Memory B cell (primary cell): ENCODE data around the gene LBP.
"Not testable (repeated sequence)": the region's sequence is repeated elsewhere in the genome, so short reads cannot be mapped to it uniquely, and the experiment has no call there.

ENCODE experiments used
- ATAC-seq: fragments of 150-1000 bp; cut with Tn5 transposase; 2 replicates; pipeline ENCODE4 v1.10.0; 2021; ENCODE audit warnings: low read depth, mild to moderate bottlenecking, moderate library complexity
- DNase-seq, 2 donors: peaks; one replicate each; pipeline ENCODE4 v3.0.0; 2022; ENCODE audit warnings: low spot score in 2 of 2
- H3K27ac Mint-ChIP-seq: one replicate; pipeline ENCODE4 v1.8.0; 2022; ENCODE audit warnings: mild to moderate bottlenecking, moderate library complexity, mixed read lengths
- H3K27me3 Mint-ChIP-seq: one replicate; pipeline ENCODE4 v1.8.0; 2022; ENCODE audit warnings: mixed read lengths
- H3K36me3 Mint-ChIP-seq: one replicate; pipeline ENCODE4 v1.8.0; 2022; ENCODE audit warnings: mild to moderate bottlenecking, mixed read lengths
- H3K4me1 Mint-ChIP-seq: one replicate; pipeline ENCODE4 v1.8.0; 2022; ENCODE audit warnings: mixed read lengths
- H3K4me3 Mint-ChIP-seq: one replicate; pipeline ENCODE4 v1.8.0; 2022; ENCODE audit warnings: mild to moderate bottlenecking, moderate library complexity, mixed read lengths
- H3K9me3 Mint-ChIP-seq: one replicate; pipeline ENCODE4 v1.8.0; 2022; ENCODE audit warnings: mixed read lengths

Gene LBP

DNA sequence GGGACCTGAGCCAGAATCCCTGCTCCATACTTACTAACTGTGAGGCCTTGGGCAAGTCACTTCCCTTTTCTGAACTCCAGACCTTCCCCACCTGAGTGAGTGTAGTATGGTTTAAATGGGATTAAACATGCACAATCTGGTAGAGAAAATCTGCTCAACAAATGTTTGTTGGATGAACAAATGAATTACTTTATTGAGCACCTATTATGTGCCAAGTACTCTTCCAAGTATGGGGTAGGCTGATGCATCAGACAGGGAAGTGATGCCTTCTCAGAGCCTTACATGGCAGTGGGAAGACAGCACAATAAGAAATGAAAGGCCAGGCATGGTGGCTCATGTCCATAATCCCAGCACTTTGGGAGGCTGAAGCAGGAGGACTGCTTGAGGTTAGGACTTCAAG, 15.0 kb upstream of the LBP start:
- no peaks in the 10 kb centered on the region for H3K4me1 Mint-ChIP-seq
- H3K36me3 Mint-ChIP-seq, result no peaks in the 10 kb centered on the region
- peaks cover 12% of the 10 kb centered on the region for H3K27me3 Mint-ChIP-seq
- H3K27ac Mint-ChIP-seq, result no peak overlapping the region
- H3K4me3 Mint-ChIP-seq, result no peak overlapping the region
- ATAC-seq (no peak), DNase-seq (no peak)
- peaks cover 2% of the 10 kb centered on the region for H3K9me3 Mint-ChIP-seq

DNA sequence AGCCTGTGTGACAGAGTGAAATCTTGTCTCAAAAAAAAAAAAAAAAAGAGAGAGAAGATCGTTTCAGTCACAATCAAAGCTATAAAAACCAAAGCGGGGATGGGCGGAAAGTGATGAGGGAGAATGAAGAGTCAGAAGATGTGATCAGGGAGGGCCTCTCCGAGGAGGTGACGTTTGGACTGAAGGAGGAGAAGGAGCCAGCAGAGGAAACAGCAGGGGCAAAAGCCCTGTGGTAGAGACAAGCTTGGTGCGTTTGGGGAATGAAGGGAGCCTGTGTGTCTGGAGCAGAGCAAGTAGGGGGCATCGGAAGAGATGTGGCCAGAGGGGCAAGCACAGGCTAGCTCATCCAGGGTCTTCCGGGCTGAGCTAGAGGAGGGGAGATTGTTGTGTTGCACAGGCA, 14.5 kb upstream of the LBP start:
- Mint-ChIP-seq H3K4me1 (no peaks in the 10 kb centered on the region), H3K36me3 (no peaks in the 10 kb centered on the region), H3K27me3 (peaks cover 15% of the 10 kb centered on the region), H3K9me3 (peaks cover 2% of the 10 kb centered on the region), H3K27ac (no peak overlapping the region), H3K4me3 (no peak overlapping the region)
- DNase-seq (no peak), ATAC-seq (no peak)

DNA sequence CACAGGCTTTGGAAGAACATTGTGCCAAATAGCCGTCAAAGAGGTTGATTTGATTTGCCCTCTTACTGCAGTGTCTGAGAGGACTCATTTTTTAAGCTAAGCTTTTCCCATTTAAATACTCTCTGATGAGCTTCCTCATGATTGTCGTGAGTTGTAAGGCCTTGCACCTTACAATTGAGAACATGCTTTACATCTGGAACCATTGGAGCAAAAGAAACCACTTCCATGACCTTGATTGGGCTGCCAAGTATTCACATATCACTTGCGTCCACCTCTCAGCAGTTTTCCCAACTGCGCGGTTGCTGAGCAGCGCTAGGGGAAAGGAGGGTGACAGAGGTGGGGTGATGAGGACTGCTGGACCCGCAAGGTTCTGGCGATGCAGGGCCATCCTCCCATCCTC, 12.3 kb upstream of the LBP start:
- H3K36me3 Mint-ChIP-seq, result no peaks in the 10 kb centered on the region
- peaks cover 14% of the 10 kb centered on the region for H3K27me3 Mint-ChIP-seq
- no peak overlapping the region for H3K4me3 Mint-ChIP-seq
- H3K9me3 Mint-ChIP-seq, result peaks cover 5% of the 10 kb centered on the region
- H3K4me1 Mint-ChIP-seq, result no peaks in the 10 kb centered on the region
- no peak overlapping the region for H3K27ac Mint-ChIP-seq
- no peak for DNase-seq
- ATAC-seq, result no peak

DNA sequence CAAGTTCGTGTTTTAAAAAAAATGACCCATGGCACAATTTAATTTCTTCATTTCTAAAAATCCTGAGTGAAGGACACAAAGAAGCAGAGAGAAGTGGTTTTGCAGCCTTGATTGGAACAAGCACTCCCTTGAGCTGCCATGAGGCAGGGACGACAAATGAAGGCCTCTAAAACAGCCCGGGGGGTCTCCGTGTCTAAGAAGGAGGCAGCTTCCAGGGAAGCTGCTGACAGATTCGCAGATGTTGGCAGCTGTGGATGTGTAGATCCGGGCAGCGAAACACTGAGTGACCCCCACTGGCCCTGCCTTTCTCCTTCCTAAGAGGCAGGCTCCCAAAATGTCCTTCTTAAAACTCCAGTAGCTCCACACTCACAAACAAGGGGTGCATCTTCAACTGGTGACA, 9.6 kb upstream of the LBP start:
- Mint-ChIP-seq H3K4me1 (no peaks in the 10 kb centered on the region), H3K27me3 (peaks cover 11% of the 10 kb centered on the region), H3K4me3 (no peak overlapping the region), H3K27ac (no peak overlapping the region), H3K36me3 (no peaks in the 10 kb centered on the region), H3K9me3 (peaks cover 5% of the 10 kb centered on the region)
- DNase-seq (no peak), ATAC-seq (no peak)

DNA sequence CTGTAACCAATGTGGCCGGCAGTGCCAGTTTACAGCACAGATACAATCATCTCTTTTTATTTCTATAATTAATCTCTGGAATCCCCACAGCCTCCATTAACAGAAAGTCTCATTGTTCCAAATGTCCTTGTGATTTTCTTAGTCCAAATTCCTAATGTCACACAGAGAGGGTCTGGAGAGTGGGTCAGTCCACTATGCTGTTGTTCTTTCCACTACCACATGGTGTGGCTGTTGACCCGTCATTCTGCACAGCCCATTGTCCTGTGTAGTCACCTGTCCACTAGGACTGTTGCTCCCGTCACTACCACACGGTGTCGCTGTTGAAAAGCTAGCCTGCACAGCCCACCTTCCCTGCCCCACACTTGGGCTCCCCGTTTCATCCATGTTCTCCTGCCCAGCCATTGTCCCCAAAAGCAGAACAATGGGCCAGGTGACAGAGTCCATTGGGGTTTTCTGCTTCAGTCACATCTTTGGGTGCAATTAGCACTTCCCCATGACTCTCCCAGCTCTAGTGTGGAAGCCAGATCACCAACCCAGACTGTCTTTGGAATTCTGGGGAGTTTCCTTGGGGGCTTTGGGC, 8.6 kb upstream of the LBP start:
- no peaks in the 10 kb centered on the region for H3K36me3 Mint-ChIP-seq
- no peak for DNase-seq
- peaks cover 5% of the 10 kb centered on the region for H3K9me3 Mint-ChIP-seq
- no peak for ATAC-seq
- no peak overlapping the region for H3K27ac Mint-ChIP-seq
- H3K27me3 Mint-ChIP-seq, result peaks cover 9% of the 10 kb centered on the region
- H3K4me3 Mint-ChIP-seq, result no peak overlapping the region
- no peaks in the 10 kb centered on the region for H3K4me1 Mint-ChIP-seq

DNA sequence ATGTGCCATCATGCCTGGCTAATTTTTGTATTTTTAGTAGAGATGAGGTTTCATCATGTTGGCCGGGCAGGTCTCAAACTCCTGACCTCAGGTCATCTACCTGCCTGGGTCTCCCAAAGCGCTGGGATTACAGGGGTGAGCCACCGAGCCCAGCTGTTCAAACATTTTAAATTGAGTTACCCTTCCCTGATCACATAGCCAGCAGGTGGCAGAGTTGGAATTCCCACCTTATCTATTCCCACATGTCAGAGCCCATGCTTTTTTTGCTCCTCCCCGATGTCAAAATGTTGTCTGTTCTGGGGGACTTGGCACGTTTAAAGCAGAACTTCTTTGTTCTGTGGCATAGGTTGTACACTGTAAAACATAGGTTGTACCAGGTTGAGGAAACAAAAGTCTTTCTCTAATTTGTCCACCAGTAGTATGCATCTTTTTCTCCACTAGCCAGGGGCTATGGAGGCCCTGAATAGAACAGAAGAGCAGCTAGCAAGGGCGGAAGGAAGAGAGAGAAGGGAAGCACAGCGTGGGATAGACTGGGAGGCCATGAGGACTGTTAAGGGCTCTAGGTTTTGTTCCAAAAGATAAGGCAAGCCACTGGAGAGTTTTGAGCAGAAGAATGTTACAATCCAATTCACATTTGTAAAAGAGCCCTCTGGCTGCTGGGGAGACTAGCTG, 7.3 kb upstream of the LBP start:
- H3K9me3 Mint-ChIP-seq, result peaks cover 5% of the 10 kb centered on the region
- no peak overlapping the region for H3K4me3 Mint-ChIP-seq
- no peaks in the 10 kb centered on the region for H3K36me3 Mint-ChIP-seq
- peaks cover 9% of the 10 kb centered on the region for H3K27me3 Mint-ChIP-seq
- ATAC-seq (no peak), DNase-seq (no peak)
- H3K4me1 Mint-ChIP-seq, result no peaks in the 10 kb centered on the region
- H3K27ac Mint-ChIP-seq, result no peak overlapping the region

DNA sequence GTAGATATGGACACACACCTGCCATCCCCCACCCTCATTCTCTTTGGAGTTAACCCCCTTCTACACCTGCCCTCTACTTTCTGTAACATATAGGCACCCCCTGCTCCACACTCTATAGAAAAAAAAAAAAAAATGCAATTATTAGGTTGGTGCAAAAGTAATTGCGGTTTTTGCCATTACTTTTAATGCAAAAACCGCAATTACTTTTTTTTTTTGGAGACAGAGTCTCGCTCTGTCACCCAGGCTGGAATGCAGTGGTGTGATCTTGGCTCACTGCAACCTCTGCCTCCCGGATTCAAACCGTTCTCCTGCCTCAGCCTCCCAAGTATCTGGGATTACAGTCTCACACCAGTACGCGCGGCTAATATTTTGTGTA, 6.8 kb upstream of the LBP start:
- not testable (repeated sequence) for ATAC-seq, H3K27ac Mint-ChIP-seq, H3K4me1 Mint-ChIP-seq, H3K4me3 Mint-ChIP-seq, H3K36me3 Mint-ChIP-seq, DNase-seq, H3K9me3 Mint-ChIP-seq, H3K27me3 Mint-ChIP-seq

DNA sequence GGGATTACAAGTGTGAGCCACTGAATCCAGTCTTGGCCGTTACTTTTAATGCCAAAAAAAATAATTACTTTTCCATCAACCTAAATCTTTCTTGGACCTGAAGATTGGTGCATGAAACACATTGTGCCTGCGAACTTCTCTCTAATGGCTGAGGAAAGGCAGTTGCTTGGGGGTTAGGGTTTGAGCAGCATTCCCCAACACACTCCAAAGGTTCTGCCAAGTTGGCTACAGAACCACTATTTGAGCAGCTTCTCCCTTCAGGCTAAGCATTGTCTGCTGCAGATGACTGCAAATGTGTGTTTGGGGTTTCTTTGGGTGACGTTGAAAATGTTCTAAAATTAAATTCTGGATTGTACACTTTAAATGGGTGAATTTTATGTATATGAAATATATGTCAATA, 6.3 kb upstream of the LBP start:
- Mint-ChIP-seq H3K27me3 (peaks cover 8% of the 10 kb centered on the region), H3K36me3 (no peaks in the 10 kb centered on the region), H3K4me3 (no peak overlapping the region), H3K4me1 (no peaks in the 10 kb centered on the region), H3K9me3 (peaks cover 5% of the 10 kb centered on the region), H3K27ac (no peak overlapping the region)
- ATAC-seq (no peak), DNase-seq (no peak)

DNA sequence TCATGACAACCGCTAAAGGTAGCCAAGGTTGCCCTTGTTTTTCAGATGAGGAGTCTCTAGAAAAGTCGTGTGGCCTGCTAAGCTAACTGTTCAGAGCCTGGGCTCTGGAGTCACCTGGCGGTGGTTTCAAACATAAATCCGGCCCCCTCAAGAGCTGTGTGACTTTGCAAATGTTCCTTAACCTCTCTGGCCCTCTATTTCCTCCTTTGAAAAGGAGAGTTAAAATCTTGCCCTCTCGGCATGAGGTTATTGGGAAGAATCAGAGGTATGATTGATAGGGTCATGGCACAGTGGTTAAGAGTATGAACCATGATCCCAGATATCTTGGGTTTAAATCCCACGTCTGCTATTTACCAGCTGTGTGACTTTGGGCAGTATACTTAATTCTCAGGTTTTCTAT, 5.6 kb upstream of the LBP start:
- H3K36me3 Mint-ChIP-seq, result no peaks in the 10 kb centered on the region
- no peak overlapping the region for H3K4me3 Mint-ChIP-seq
- peaks cover 5% of the 10 kb centered on the region for H3K9me3 Mint-ChIP-seq
- no peak for ATAC-seq
- H3K4me1 Mint-ChIP-seq, result no peaks in the 10 kb centered on the region
- peaks cover 9% of the 10 kb centered on the region for H3K27me3 Mint-ChIP-seq
- no peak for DNase-seq
- H3K27ac Mint-ChIP-seq, result no peak overlapping the region

DNA sequence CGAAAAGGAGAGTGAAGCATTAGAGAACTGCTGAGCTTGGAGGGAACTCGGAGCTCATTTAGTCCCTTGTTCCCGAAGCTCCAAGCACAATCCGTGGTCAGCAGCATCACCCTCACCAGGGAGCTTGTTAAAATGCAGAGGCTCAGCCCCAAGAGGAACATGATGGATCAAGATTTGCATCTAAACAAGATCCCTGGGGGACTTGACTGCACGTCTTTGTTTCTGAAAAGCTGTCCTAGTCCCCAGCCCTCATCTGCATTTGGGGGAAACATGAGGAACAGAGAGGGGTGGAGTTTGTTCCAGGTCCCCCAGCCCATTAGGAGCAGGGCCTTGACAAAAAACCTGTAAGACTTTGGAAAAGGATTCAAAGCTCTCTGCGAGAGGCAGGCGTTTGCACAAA, 4.1 kb upstream of the LBP start:
- H3K36me3 Mint-ChIP-seq, result no peaks in the 10 kb centered on the region
- ATAC-seq, result no peak
- peaks cover 9% of the 10 kb centered on the region for H3K27me3 Mint-ChIP-seq
- H3K4me3 Mint-ChIP-seq, result no peak overlapping the region
- peaks cover 5% of the 10 kb centered on the region for H3K9me3 Mint-ChIP-seq
- no peaks in the 10 kb centered on the region for H3K4me1 Mint-ChIP-seq
- H3K27ac Mint-ChIP-seq, result no peak overlapping the region
- DNase-seq, result no peak

DNA sequence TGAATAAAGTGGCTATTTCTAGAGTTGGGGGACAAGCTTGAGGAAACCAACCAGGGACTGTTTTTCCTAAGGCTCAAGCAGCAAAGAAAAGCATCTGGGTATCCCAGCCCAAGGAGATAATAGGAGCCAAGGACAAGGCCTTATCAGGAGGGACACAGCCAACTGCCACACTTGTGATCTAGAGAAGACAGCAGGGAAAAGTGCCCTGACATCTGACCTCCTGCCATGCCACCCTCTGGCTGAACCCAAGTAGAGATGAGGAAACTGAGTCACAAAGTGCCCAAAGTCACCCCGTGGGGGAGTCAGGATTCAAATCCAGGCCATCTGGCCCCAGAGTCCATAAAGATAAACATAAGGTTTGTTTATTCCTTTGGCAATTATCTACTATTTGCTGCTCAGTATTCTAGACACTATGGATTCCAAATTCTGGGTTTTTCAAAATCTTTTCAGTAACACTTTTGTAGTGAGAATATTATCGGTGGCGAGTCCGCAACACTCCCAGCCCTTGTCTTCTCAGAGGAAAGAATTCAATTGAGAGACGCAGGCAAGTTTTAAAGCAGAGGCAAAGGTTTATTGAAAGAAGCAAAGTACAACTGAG, 3.5 kb upstream of the LBP start:
- Mint-ChIP-seq H3K4me1 (no peaks in the 10 kb centered on the region), H3K36me3 (no peaks in the 10 kb centered on the region), H3K4me3 (no peak overlapping the region), H3K27ac (no peak overlapping the region), H3K27me3 (peaks cover 9% of the 10 kb centered on the region), H3K9me3 (peaks cover 4% of the 10 kb centered on the region)
- DNase-seq, result no peak
- no peak for ATAC-seq

DNA sequence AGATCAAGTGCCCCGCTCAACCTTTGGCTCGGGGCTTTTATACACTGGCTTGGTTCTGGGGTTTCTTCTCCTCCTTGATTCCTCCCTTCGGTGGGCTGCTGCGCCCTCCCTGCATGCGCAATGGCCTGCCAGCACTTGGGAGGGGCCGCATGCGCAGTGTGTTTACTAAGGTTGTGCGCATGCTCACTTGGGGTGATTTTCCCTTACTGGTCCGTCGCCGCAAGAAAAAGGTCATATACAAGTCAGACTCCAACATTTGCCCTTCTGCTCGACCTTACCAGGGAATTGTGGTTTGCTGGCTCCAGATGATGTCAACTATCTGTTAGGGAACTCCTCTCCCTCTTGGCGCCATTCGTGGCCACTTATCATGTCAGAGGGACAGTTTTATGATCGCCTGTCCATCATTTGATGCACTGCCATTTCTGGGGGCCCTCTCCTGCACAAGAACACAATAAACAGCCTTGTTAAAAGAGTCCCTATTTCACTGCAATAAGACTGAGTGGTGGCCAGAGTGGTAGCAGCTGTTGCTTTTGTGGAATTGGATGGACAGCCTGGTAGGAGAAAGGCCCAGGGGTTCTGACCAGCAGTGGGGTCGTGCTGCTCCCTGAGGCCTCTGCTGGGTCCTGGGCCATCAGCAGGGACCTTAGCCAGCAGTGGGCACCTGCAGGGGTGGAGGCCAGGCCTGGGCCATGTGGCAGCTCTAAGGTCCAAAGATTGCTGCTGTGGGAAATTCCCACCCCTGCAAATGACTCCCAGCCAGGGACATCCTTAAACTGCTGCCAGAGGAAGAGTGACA, 2.8 kb upstream of the LBP start:
- DNase-seq (no peak), ATAC-seq (no peak)
- H3K4me1 Mint-ChIP-seq, result no peaks in the 10 kb centered on the region
- H3K4me3 Mint-ChIP-seq, result no peak overlapping the region
- no peaks in the 10 kb centered on the region for H3K36me3 Mint-ChIP-seq
- H3K27ac Mint-ChIP-seq, result no peak overlapping the region
- no peaks in the 10 kb centered on the region for H3K9me3 Mint-ChIP-seq
- H3K27me3 Mint-ChIP-seq, result peaks cover 7% of the 10 kb centered on the region

DNA sequence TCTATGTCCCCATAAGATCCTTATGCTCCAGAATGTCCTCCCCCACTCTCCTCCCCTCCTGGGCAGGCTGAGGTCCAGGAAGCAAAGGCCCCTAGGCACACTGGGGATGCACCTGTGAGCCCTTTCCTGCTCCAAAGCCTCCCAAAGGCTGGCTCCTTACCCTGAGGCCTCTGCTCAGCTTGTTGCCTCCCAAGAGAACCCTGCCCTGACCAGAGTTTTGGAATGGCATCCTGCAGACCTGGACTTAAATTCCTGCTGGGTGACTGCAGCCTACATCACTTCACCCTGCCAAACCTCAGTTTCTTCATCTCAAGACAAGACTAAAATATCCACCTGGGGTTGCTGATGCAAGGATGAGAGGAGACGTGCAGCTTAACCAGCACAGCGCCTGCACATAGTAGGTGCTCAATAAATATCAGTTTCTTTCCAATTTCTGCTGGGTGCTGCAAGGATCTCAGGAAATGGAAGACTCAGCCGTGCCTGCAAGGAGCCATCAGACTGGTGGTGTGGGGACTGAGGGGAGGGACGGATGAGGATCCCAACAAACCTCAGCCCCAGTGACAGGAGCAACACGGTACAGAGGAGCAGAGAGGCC, 2.1 kb upstream of the LBP start:
- ATAC-seq (no peak), DNase-seq (no peak)
- H3K27me3 Mint-ChIP-seq, result peaks cover 7% of the 10 kb centered on the region
- no peaks in the 10 kb centered on the region for H3K36me3 Mint-ChIP-seq
- no peaks in the 10 kb centered on the region for H3K4me1 Mint-ChIP-seq
- no peaks in the 10 kb centered on the region for H3K9me3 Mint-ChIP-seq
- H3K4me3 Mint-ChIP-seq, result no peak overlapping the region
- no peak overlapping the region for H3K27ac Mint-ChIP-seq

DNA sequence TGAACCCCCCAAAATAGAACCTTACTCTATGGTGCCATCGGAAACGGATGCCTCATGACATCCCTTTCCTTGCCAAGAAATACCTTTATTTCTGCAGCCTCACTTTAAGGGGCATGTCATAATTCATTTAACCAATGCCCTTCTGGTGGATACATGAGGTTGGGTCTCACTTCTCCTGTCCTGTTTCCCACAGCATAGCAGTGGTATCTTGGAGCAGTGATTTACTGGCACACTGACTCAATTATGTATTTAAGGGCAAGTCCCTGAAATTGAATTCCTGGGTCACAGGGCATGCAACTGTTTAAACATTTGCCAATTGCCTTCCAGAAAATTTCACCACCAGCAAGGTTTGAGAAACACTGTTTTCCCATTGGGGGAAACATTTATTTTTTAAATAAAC, 639 bp upstream of the LBP start:
- Mint-ChIP-seq H3K4me3 (no peak overlapping the region), H3K27me3 (peaks cover 7% of the 10 kb centered on the region), H3K27ac (no peak overlapping the region), H3K4me1 (no peaks in the 10 kb centered on the region), H3K36me3 (no peaks in the 10 kb centered on the region), H3K9me3 (no peaks in the 10 kb centered on the region)
- ATAC-seq (no peak), DNase-seq (no peak)
